ENCODE data around the gene ENO2. TPM values are rescaled to one million over a fixed set of nuclear protein-coding genes. Genes with fewer than 3 reads are reported as not detected.

The ENO2 gene
- total and polyA plus RNA-seq, 11 donors = 4.6 to 30.9 (median 11.6) TPM

DNA sequence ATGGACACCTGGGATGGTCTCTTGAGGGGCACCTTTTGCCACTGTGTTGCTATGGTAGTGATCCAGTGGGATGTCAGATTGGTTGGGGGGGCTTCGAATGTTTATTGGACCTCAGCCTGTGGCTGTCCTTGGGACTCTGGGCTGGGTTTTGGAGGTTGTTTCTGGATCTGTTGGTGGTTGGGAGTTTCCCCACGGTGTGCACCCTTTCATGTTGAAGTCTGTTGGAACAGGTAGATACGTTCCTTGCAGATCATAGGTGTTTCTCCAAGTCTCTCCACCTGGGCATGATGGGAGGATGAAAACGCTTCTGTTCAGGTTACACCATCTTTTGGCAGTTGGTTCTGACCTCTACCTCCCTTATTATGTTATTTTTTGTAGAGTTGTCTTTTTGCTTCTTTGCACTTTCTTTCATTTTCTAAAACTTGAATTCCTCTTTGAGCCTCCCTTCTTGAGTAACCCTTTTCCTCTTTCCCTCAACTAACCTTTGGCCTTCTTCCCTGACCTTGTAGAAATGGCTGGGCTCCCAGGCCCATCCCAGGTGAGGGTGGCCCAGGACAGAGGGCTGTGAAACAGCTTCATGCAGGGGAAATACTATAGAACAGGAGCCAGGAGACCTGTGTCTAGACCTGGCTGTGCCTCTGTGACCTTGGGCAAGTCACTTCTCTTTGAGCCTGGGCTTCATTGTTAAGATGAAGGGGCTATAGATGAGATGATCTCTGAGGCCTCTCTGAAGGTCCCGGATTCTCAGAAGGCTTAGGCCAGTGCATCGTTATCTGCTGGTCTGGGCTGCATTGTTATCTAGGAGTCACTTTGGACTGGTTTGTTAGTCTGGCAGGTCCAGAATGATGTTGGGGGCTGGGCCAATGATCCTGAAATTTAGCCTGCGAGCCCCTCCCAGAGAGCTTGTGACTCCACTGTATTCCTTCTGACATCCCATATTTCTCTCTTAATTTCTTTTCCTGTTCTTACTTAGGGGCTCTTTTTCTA lies 15.4 kb downstream of the ENO2 start:
- WGBS, 4 donors = 40 to 51% (median 46%) methylated on average over 7 of the region's 7 CpGs
- Histone ChIP-seq H3K9me3 (no peaks in the 10 kb centered on the region), H3K27ac (peak overlapping the region; percentile 87 to 98 (median 96)), H3K4me3 (peak overlapping the region; percentile 67 to 98 (median 83)), H3K36me3 (peaks cover 0 to 24% (median 4%) of the 10 kb centered on the region in 9 donors), H3K4me1 (peaks cover 12 to 87% (median 72%) of the 10 kb centered on the region in 12 donors), H3K27me3 (no peaks in the 10 kb centered on the region)
- ATAC-seq = no peak
- intact Hi-C loops (cut with DNase I) = loop anchor here in 2 of 10 donors (5.0 kb wide), 2 partner anchors 57 to 183 kb away; partner anchors contain the start of gene SPSB2 (in 1 of the 2)
- TF ChIP-seq, protein P1, sequence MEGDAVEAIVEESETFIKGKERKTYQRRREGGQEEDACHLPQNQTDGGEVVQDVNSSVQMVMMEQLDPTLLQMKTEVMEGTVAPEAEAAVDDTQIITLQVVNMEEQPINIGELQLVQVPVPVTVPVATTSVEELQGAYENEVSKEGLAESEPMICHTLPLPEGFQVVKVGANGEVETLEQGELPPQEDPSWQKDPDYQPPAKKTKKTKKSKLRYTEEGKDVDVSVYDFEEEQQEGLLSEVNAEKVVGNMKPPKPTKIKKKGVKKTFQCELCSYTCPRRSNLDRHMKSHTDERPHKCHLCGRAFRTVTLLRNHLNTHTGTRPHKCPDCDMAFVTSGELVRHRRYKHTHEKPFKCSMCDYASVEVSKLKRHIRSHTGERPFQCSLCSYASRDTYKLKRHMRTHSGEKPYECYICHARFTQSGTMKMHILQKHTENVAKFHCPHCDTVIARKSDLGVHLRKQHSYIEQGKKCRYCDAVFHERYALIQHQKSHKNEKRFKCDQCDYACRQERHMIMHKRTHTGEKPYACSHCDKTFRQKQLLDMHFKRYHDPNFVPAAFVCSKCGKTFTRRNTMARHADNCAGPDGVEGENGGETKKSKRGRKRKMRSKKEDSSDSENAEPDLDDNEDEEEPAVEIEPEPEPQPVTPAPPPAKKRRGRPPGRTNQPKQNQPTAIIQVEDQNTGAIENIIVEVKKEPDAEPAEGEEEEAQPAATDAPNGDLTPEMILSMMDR (IDR thresholded peaks at IDR 0.05) = no peak
- TF ChIP-seq POLR2A (IDR thresholded peaks at IDR 0.05) = no peak
- DNase-seq = peak in 2 of 5 donors; percentile 13 to 15

DNA sequence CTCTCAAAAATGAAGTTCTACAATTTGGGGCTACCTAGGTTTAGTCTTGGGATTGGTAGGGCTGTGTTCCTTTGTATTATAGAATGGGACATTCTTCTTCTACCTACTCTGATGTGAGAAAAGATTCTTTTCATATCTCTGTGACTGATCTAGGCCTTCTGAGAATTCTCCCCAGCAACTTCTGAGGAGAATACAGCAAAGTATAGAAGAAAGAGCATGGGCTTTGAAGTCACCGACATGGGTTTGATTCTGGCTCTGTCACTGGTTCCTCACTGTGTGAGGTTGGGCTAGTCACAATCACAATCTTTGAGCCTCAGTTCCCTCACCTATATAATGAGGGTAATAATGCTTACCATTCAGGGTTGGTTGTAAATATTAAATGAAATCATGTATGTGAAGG lies 18.4 kb downstream of the ENO2 start:
- no peaks in the 10 kb centered on the region for H3K9me3 ChIP-seq
- TF ChIP-seq, protein P1 (IDR thresholded peaks at IDR 0.05) = no peak
- no peak for TF ChIP-seq POLR2A (IDR thresholded peaks at IDR 0.05)
- peaks cover 9 to 83% (median 63%) of the 10 kb centered on the region in 12 donors for H3K4me1 ChIP-seq
- peak overlapping the region in 7 of 12 donors; percentile 11 to 96 (median 75) for H3K27ac ChIP-seq
- ATAC-seq = no peak
- intact Hi-C loops (cut with DNase I) = no loop called here
- WGBS, 4 donors = 35 to 55% (median 51%) methylated on average over 1 of the region's 1 CpG
- no peak overlapping the region for H3K4me3 ChIP-seq
- DNase-seq = no peak
- no peaks in the 10 kb centered on the region for H3K27me3 ChIP-seq
- peaks cover 0 to 39% (median 19%) of the 10 kb centered on the region in 9 donors for H3K36me3 ChIP-seq

DNA sequence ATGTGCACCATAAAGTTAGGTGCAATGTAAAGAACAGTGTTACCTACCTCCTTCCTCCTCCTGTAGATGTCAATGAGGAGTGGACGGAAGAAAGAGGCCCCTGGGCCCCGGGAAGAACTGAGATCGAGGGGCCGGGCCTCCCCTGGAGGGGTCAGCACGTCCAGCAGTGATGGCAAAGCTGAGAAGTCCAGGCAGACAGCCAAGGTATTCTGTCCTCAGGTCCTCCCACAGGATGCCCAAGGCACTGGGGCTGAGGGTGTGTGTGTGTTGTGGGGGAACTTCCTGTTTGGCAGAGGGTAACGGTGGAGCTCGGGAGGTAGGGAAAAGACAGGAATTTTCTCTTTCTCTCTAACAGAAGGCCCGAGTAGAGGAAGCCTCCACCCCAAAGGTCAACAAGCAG lies 19.7 kb downstream of the ENO2 start:
- ATAC-seq (peak; percentile 1 to 51 (median 7)), DNase-seq (peak; percentile 68 to 79 (median 74))
- H3K27me3 ChIP-seq = no peaks in the 10 kb centered on the region
- 14 to 20% (median 18%) methylated on average over 8 of the region's 8 CpGs for WGBS, 4 donors
- peaks cover 12 to 89% (median 72%) of the 10 kb centered on the region in 12 donors for H3K4me1 ChIP-seq
- peaks cover 0 to 43% (median 23%) of the 10 kb centered on the region in 9 donors for H3K36me3 ChIP-seq
- peak overlapping the region; percentile 27 to 96 (median 68) for H3K27ac ChIP-seq
- no peaks in the 10 kb centered on the region for H3K9me3 ChIP-seq
- TF ChIP-seq POLR2A (IDR thresholded peaks at IDR 0.05) = no peak
- TF ChIP-seq, protein P1 (IDR thresholded peaks at IDR 0.05) = no peak
- H3K4me3 ChIP-seq = peak overlapping the region in 6 of 12 donors; percentile 3 to 21 (median 12)
- intact Hi-C loops (cut with DNase I) = no loop called here
